DND-41 (cell line): ENCODE data around the gene PERM1.

Source experiments
- ATAC-seq: fragments of 200-7000 bp; cut with Tn5 transposase; 3 replicates; pipeline ENCODE4 v1.9.1; 2021; ENCODE audit warnings: low read depth; ENCODE audit not compliant: insufficient read depth
- DNase-seq: peaks from one replicate; pipeline ENCODE4 v3.0.0-alpha.2; 2020
- H2AFZ ChIP-seq: 2 replicates; pipeline ENCODE4 v1.6.0; 2012; ENCODE audit warnings: low read depth, low read length
- H3K27ac ChIP-seq: 2 replicates; pipeline ENCODE4 v1.5.1; 2012; ENCODE audit warnings: low read length, inconsistent platforms
- H3K27me3 ChIP-seq: fragments of 200-600 bp; sonication (generic); 2 replicates; pipeline ENCODE4 v1.6.0; 2012; ENCODE audit warnings: low read length, mild to moderate bottlenecking, inconsistent platforms; ENCODE audit not compliant: insufficient read depth, poor library complexity
- H3K36me3 ChIP-seq: 2 replicates; pipeline ENCODE4 v1.5.1; 2012; ENCODE audit warnings: low read length, inconsistent platforms; ENCODE audit not compliant: insufficient read depth
- H3K4me1 ChIP-seq: 2 replicates; pipeline ENCODE4 v1.5.1; 2012; ENCODE audit warnings: mild to moderate bottlenecking, low read length; ENCODE audit not compliant: insufficient read depth
- H3K4me2 ChIP-seq: 2 replicates; pipeline ENCODE4 v1.6.0; 2012; ENCODE audit warnings: mild to moderate bottlenecking, moderate library complexity, low read length, inconsistent platforms; ENCODE audit not compliant: insufficient read depth
- H3K4me3 ChIP-seq, 2 experiments: fragments of 200-600 bp in 1 of 2; shearing (Covaris generic) in 1 of 2; 2 replicates each; pipeline ENCODE4 v1.5.1; 2012 to 2016; ENCODE audit warnings: inconsistent platforms in 2 of 2, low read length in 2 of 2, mild to moderate bottlenecking in 2 of 2, low read depth in 1 of 2, moderate library complexity in 1 of 2
- H3K79me2 ChIP-seq: 2 replicates; pipeline ENCODE4 v1.6.0; 2012; ENCODE audit warnings: low read length, inconsistent platforms; ENCODE audit not compliant: insufficient read depth
- H3K9ac ChIP-seq: 2 replicates; pipeline ENCODE4 v1.6.0; 2012; ENCODE audit warnings: low read depth, mild to moderate bottlenecking, inconsistent platforms, low read length, moderate library complexity
- H3K9me3 ChIP-seq: 2 replicates; pipeline ENCODE4 v1.5.1; 2012; ENCODE audit warnings: low read length, moderate library complexity, mild to moderate bottlenecking, inconsistent platforms; ENCODE audit not compliant: insufficient read depth, severe bottlenecking
- H4K20me1 ChIP-seq: 2 replicates; pipeline ENCODE4 v1.6.0; 2012; ENCODE audit warnings: low read length; ENCODE audit not compliant: insufficient read depth
- EZH2 ChIP-seq: IDR thresholded peaks from 3 replicates; pipeline ENCODE4 v1.6.1; 2012; ENCODE audit warnings: borderline replicate concordance, low read depth, mild to moderate bottlenecking, moderate library complexity, low read length, inconsistent platforms; ENCODE audit not compliant: severe bottlenecking
- TF ChIP-seq, protein P1 (sequence below): IDR thresholded peaks from 2 replicates; pipeline ENCODE4 v1.5.1; 2012; ENCODE audit warnings: borderline replicate concordance, low read length, moderate library complexity, mild to moderate bottlenecking; ENCODE audit not compliant: poor library complexity, severe bottlenecking; ENCODE audit errors: extremely low read depth

PERM1 gene

GRCh38 chr1:983798-984475 is 2.0 kb upstream of the PERM1 start:
- Histone ChIP-seq H4K20me1 (peaks cover 12% of the 10 kb centered on the region), H3K4me3 (no peak overlapping the region), H3K79me2 (no peaks in the 10 kb centered on the region), H3K4me1 (peaks cover 2% of the 10 kb centered on the region; the same call in 1 of the 2 replicates), H3K9ac (no peak overlapping the region), H3K36me3 (no peaks in the 10 kb centered on the region), H3K4me2 (peak overlapping the region; percentile 41; the same call in 1 of the 2 replicates), H3K9me3 (no peaks in the 10 kb centered on the region), H3K27ac (no peak overlapping the region), H2AFZ (no peak overlapping the region), H3K27me3 (no peaks in the 10 kb centered on the region)
- peak; percentile 88 for ATAC-seq
- TF ChIP-seq, protein P1, sequence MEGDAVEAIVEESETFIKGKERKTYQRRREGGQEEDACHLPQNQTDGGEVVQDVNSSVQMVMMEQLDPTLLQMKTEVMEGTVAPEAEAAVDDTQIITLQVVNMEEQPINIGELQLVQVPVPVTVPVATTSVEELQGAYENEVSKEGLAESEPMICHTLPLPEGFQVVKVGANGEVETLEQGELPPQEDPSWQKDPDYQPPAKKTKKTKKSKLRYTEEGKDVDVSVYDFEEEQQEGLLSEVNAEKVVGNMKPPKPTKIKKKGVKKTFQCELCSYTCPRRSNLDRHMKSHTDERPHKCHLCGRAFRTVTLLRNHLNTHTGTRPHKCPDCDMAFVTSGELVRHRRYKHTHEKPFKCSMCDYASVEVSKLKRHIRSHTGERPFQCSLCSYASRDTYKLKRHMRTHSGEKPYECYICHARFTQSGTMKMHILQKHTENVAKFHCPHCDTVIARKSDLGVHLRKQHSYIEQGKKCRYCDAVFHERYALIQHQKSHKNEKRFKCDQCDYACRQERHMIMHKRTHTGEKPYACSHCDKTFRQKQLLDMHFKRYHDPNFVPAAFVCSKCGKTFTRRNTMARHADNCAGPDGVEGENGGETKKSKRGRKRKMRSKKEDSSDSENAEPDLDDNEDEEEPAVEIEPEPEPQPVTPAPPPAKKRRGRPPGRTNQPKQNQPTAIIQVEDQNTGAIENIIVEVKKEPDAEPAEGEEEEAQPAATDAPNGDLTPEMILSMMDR: peak; percentile 78
- TF ChIP-seq EZH2: no peak
- peak; percentile 61 for DNase-seq

GRCh38 chr1:982765-983436 is 1.0 kb upstream of the PERM1 start:
- TF ChIP-seq, protein P1: no peak
- no peak for TF ChIP-seq EZH2
- Histone ChIP-seq H3K4me2 (no peak overlapping the region), H3K27ac (no peak overlapping the region), H3K9ac (no peak overlapping the region), H3K79me2 (no peaks in the 10 kb centered on the region), H3K4me3 (no peak overlapping the region), H2AFZ (no peak overlapping the region), H3K36me3 (no peaks in the 10 kb centered on the region), H4K20me1 (peaks cover 12% of the 10 kb centered on the region), H3K27me3 (no peaks in the 10 kb centered on the region), H3K9me3 (no peaks in the 10 kb centered on the region), H3K4me1 (peaks cover 2% of the 10 kb centered on the region; the same call in 1 of the 2 replicates)
- DNase-seq: no peak
- no peak for ATAC-seq

- Histone ChIP-seq H3K9ac (no peak overlapping the region), H3K27ac (no peak overlapping the region), H3K27me3 (no peaks in the 10 kb centered on the region)
Observed at GRCh38 chr1:981491-981954, 370 bp downstream of the PERM1 start.

More at GRCh38 chr1:981491-981954, 370 bp downstream of the PERM1 start:
- Histone ChIP-seq H3K4me2 (no peak overlapping the region), H3K9me3 (no peaks in the 10 kb centered on the region), H3K79me2 (no peaks in the 10 kb centered on the region), H4K20me1 (peaks cover 12% of the 10 kb centered on the region), H2AFZ (no peak overlapping the region), H3K4me1 (peaks cover 2% of the 10 kb centered on the region), H3K4me3 (no peak overlapping the region), H3K36me3 (no peaks in the 10 kb centered on the region)
- no peak for DNase-seq
- TF ChIP-seq, protein P1: no peak
- TF ChIP-seq EZH2: no peak
- no peak for ATAC-seq
